Spleen (tissue), 7 donors: ENCODE results near the gene KLHDC4.

ENCODE experiments used
- CTCF ChIP-seq, 11 experiments: fragments of 200-600 bp in 7 of 11; fragments of 450-650 bp in 4 of 11; sonication (generic) in 4 of 11; IDR thresholded peaks in 8 of 11; conservative IDR thresholded peaks in 3 of 11; 1 replicate in 7 of 11; 2 replicates in 4 of 11; pipeline versions ENCODE4 v1.4.0 to v1.8.0; 2016 to 2021; ENCODE audit warnings: antibody characterized with exemption in 11 of 11, inconsistent platforms in 4 of 11, mild to moderate bottlenecking in 1 of 11
- POLR2A ChIP-seq, 3 donors: fragments of 450-650 bp; IDR thresholded peaks; one replicate each; pipeline ENCODE4 v1.5.1; 2017; ENCODE audit warnings: antibody characterized with exemption in 3 of 3, mild to moderate bottlenecking in 1 of 3
- POLR2AphosphoS5 ChIP-seq, 3 donors: sonication (generic); formaldehyde crosslinking; IDR thresholded peaks; one replicate each; pipeline ENCODE4 v1.5.1; 2017; ENCODE audit warnings: antibody characterized with exemption in 3 of 3
- donor health status: DM: no; HTN: no; CAD: no; lungs with moderate emphysema.
- donor health status: DM: no; HTN: no; CAD: no.
- donor health status: DM: no; HTN: no; CAD: no.

GRCh38 chr16:87696726-87697125 lies 69.1 kb downstream of the KLHDC4 start:
- TF ChIP-seq POLR2AphosphoS5 (IDR thresholded peaks at IDR 0.05) (peak in 1 of 3 donors; percentile 18), CTCF (IDR thresholded peaks at IDR 0.05 in 8 of 11, conservative IDR thresholded peaks at IDR 0.05 in 3 of 11) (no peak), POLR2A (IDR thresholded peaks at IDR 0.05) (no peak)
